ENCODE measurements around the gene LRP1B. TPM values are rescaled to one million over a fixed set of nuclear protein-coding genes. Genes with fewer than 3 reads are reported as not detected.

LRP1B gene
- total and polyA plus RNA-seq, 2 donors (not counting 1 experiment from before 2014, with no cell fraction given) = not detected

DNA sequence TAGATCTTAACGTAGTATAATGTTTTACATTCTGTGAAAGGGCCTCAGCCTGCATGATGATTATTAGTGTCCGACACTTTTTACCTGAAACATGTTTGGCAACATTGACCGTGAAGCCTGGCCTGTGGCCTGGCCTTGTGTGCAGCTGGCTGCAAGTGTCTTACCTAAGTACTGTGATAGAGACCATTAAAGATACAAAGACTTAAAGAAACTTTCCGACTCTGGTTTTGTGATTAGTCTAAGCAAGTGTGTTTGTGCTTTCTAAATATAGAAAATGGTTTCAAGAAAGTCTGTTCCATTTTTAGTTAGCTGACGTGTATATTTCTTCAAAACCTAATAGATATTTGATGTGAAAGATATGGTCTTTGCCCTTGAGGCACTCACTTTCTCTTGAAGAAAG is 601.8 kb downstream of the LRP1B start:
- H3K79me2 ChIP-seq (ENCODE audit: control insufficient read depth, insufficient read depth, low read length) = no peaks in the 10 kb centered on the region
- H3K36me3 ChIP-seq (replicated peaks in 1 of 2; ENCODE audit: control extremely low read depth in 1 of 2, control insufficient read depth in 1 of 2, extremely low read depth in 1 of 2, insufficient read depth in 2 of 2, low read length in 1 of 2) = no peaks in the 10 kb centered on the region
- no peak overlapping the region for H3K27ac Mint-ChIP-seq
- H3K4me1 ChIP-seq (ENCODE audit: control insufficient read depth in 2 of 2, insufficient read depth in 2 of 2, low read length in 2 of 2) = peaks cover 3 to 6% of the 10 kb centered on the region in 2 donors
- H3K9me3 Mint-ChIP-seq (ENCODE audit: insufficient read depth) = no peaks in the 10 kb centered on the region
- H3K9ac ChIP-seq (ENCODE audit: low read length) = no peak overlapping the region
- no peaks in the 10 kb centered on the region for H3K27me3 Mint-ChIP-seq
- no CpG with 5 or more reads among the region's 5 CpGs for WGBS (ENCODE audit: insufficient coverage)
- no peaks in the 10 kb centered on the region for H4K20me1 ChIP-seq (ENCODE audit: control insufficient read depth, insufficient read depth, low read length, poor library complexity, severe bottlenecking)
- no peak for DNase-seq
- intact Hi-C loops (cut with micrococcal nuclease) = no loop called here
- CTCF ChIA-PET = no interaction called here
- H3K4me1 Mint-ChIP-seq = peaks cover 12% of the 10 kb centered on the region
- no peak overlapping the region for H3K4me3 Mint-ChIP-seq
- H3K27me3 ChIP-seq (replicated peaks in 1 of 4; ENCODE audit: control extremely low read depth in 1 of 4, control insufficient read depth in 3 of 4, insufficient read depth in 4 of 4, low read length in 3 of 4) = no peaks in the 10 kb centered on the region
- H3K4me2 ChIP-seq (replicated peaks; ENCODE audit: low read depth, low read length, poor library complexity, severe bottlenecking) = no peak overlapping the region
- no peak overlapping the region for H3K27ac ChIP-seq (ENCODE audit: low read length in 2 of 2)
- H3K9me3 ChIP-seq (ENCODE audit: control extremely low read depth in 1 of 3, control insufficient read depth in 2 of 3, insufficient read depth in 1 of 3, low read length in 2 of 3) = no peaks in the 10 kb centered on the region
- no peak overlapping the region for H3K4me3 ChIP-seq (ENCODE audit: control extremely low read depth in 1 of 5, extremely low read depth in 1 of 5, insufficient read depth in 1 of 5, low read depth in 2 of 5, low read length in 4 of 5)
- ATAC-seq (ENCODE audit: low read depth) = no peak
- no peak overlapping the region for H2AFZ ChIP-seq (ENCODE audit: insufficient read depth, low read depth, low read length, poor library complexity, severe bottlenecking)
- POLR2A ChIA-PET = no interaction called here
- TF ChIP-seq CTCF (IDR thresholded peaks at IDR 0.05) (no peak), EZH2 (IDR thresholded peaks at IDR 0.05; ENCODE audit: borderline replicate concordance, insufficient read depth, low read depth, low read length, poor library complexity, severe bottlenecking) (no peak)

- H3K79me2 ChIP-seq (ENCODE audit: control insufficient read depth, insufficient read depth, low read length) = no peaks in the 10 kb centered on the region
- intact Hi-C loops (cut with micrococcal nuclease) = no loop called here
- WGBS (ENCODE audit: insufficient coverage) = no CpG with 5 or more reads among the region's 2 CpGs
- DNase-seq = no peak
- CTCF ChIA-PET = no interaction called here
- H2AFZ ChIP-seq (ENCODE audit: insufficient read depth, low read depth, low read length, poor library complexity, severe bottlenecking) = no peak overlapping the region
- Mint-ChIP-seq H3K27me3 (no peaks in the 10 kb centered on the region), H3K4me1 (peaks cover 4% of the 10 kb centered on the region), H3K9me3 (ENCODE audit: insufficient read depth) (no peaks in the 10 kb centered on the region), H3K27ac (no peak overlapping the region), H3K4me3 (no peak overlapping the region)
- TF ChIP-seq EZH2 (IDR thresholded peaks at IDR 0.05; ENCODE audit: borderline replicate concordance, insufficient read depth, low read depth, low read length, poor library complexity, severe bottlenecking) = no peak
- TF ChIP-seq CTCF (IDR thresholded peaks at IDR 0.05) = no peak
- no peak overlapping the region for H3K27ac ChIP-seq (ENCODE audit: low read length in 2 of 2)
- no peaks in the 10 kb centered on the region for H3K9me3 ChIP-seq (ENCODE audit: control extremely low read depth in 1 of 3, control insufficient read depth in 2 of 3, insufficient read depth in 1 of 3, low read length in 2 of 3)
- no peak overlapping the region for H3K9ac ChIP-seq (ENCODE audit: low read length)
- no peaks in the 10 kb centered on the region for H3K4me1 ChIP-seq (ENCODE audit: control insufficient read depth in 2 of 2, insufficient read depth in 2 of 2, low read length in 2 of 2)
- no peaks in the 10 kb centered on the region for H3K36me3 ChIP-seq (replicated peaks in 1 of 2; ENCODE audit: control extremely low read depth in 1 of 2, control insufficient read depth in 1 of 2, extremely low read depth in 1 of 2, insufficient read depth in 2 of 2, low read length in 1 of 2)
- no peaks in the 10 kb centered on the region for H3K27me3 ChIP-seq (replicated peaks in 1 of 4; ENCODE audit: control extremely low read depth in 1 of 4, control insufficient read depth in 3 of 4, insufficient read depth in 4 of 4, low read length in 3 of 4)
- POLR2A ChIA-PET = no interaction called here
- no peak overlapping the region for H3K4me3 ChIP-seq (ENCODE audit: control extremely low read depth in 1 of 5, extremely low read depth in 1 of 5, insufficient read depth in 1 of 5, low read depth in 2 of 5, low read length in 4 of 5)
- ATAC-seq (ENCODE audit: low read depth) = no peak
- H3K4me2 ChIP-seq (replicated peaks; ENCODE audit: low read depth, low read length, poor library complexity, severe bottlenecking) = no peak overlapping the region
- H4K20me1 ChIP-seq (ENCODE audit: control insufficient read depth, insufficient read depth, low read length, poor library complexity, severe bottlenecking) = no peaks in the 10 kb centered on the region
These were observed 604.1 kb downstream of the LRP1B start for GRCh38 chr2:141526760-141527159.
